SK-N-SH (cell line): ENCODE results near the gene SLC35B4. TPM values are rescaled to one million over a fixed set of nuclear protein-coding genes. Genes with fewer than 3 reads are reported as not detected.

Experiments
- CTCF ChIA-PET: fragments of 300-600, 350-600 bp; formaldehyde crosslinking; extraction: SDS; loops from one replicate; lab custom pipeline; 2021; lab: Yijun Ruan, JAX
- POLR2A ChIA-PET: fragments of 350-600 bp; sonication (Branson Sonifier 250); formaldehyde crosslinking; extraction: SDS; loops from one replicate; lab custom pipeline; 2020; ENCODE audit warnings: antibody characterized with exemption, inconsistent platforms; lab: Yijun Ruan, JAX
- DNase-seq: peaks from one replicate; pipeline ENCODE4 v3.0.0; 2012
- H2AFZ ChIP-seq: fragments of 200-600 bp; sonication (generic); 2 replicates; pipeline ENCODE4 v1.8.1; 2016; ENCODE audit warnings: antibody characterized with exemption, mild to moderate bottlenecking, low read depth
- H3F3A ChIP-seq: fragments of 200-600 bp; sonication (generic); replicated peaks from 2 replicates; pipeline ENCODE3; 2016; ENCODE audit warnings: antibody characterized with exemption, mild to moderate bottlenecking; ENCODE audit not compliant: insufficient read depth
- H3K27ac ChIP-seq, 2 experiments: fragments of 200-500 bp in 1 of 2; fragments of 200-600 bp in 1 of 2; sonication (Bioruptor generic) in 1 of 2; sonication (generic), shearing (Covaris generic) in 1 of 2; 2 replicates each; pipeline versions ENCODE4 v1.5.1 to v1.6.1; 2014 to 2016; ENCODE audit warnings: low read depth in 2 of 2, inconsistent platforms in 1 of 2, low read length in 1 of 2, mild to moderate bottlenecking in 1 of 2, mixed read lengths in 1 of 2
- H3K27me3 ChIP-seq: fragments of 200-600 bp; sonication (generic), shearing (Covaris generic); 2 replicates; pipeline ENCODE4 v1.6.1; 2016; ENCODE audit warnings: mixed run types; ENCODE audit not compliant: insufficient read depth
- H3K36me3 ChIP-seq, 2 experiments: fragments of 200-500 bp in 1 of 2; fragments of 200-600 bp in 1 of 2; sonication (Bioruptor generic) in 1 of 2; sonication (generic) in 1 of 2; replicated peaks in 1 of 2; 2 replicates each; pipeline versions ENCODE3 to v1.5.1; 2014 to 2016; ENCODE audit warnings: low read length in 1 of 2, mild to moderate bottlenecking in 1 of 2; ENCODE audit not compliant: insufficient read depth in 2 of 2, control insufficient read depth in 1 of 2
- H3K4me1 ChIP-seq, 2 experiments: fragments of 200-500 bp in 1 of 2; fragments of 200-600 bp in 1 of 2; sonication (Bioruptor generic) in 1 of 2; sonication (generic), shearing (Covaris generic) in 1 of 2; 2 replicates each; pipeline versions ENCODE4 v1.5.1 to v1.6.1; 2014 to 2016; ENCODE audit warnings: low read depth in 1 of 2, low read length in 1 of 2, mixed run types in 1 of 2; ENCODE audit not compliant: insufficient read depth in 2 of 2, control insufficient read depth in 1 of 2
- H3K4me2 ChIP-seq: fragments of 200-600 bp; sonication (generic), shearing (Covaris generic); 2 replicates; pipeline ENCODE4 v1.6.1; 2017; ENCODE audit warnings: mixed run types
- H3K4me3 ChIP-seq, 2 experiments: fragments of 200-500 bp in 1 of 2; fragments of 200-600 bp in 1 of 2; sonication (Bioruptor generic) in 1 of 2; sonication (generic), shearing (Covaris generic) in 1 of 2; 2 replicates each; pipeline versions ENCODE4 v1.5.1 to v1.8.1; 2014 to 2016; ENCODE audit warnings: low read depth in 2 of 2, inconsistent platforms in 1 of 2, low read length in 1 of 2, mild to moderate bottlenecking in 1 of 2, mixed read lengths in 1 of 2, moderate library complexity in 1 of 2
- H3K79me2 ChIP-seq: fragments of 200-600 bp; sonication (generic); 2 replicates; pipeline ENCODE4 v1.8.1; 2017; ENCODE audit warnings: mild to moderate bottlenecking; ENCODE audit not compliant: insufficient read depth
- H3K9ac ChIP-seq: fragments of 200-600 bp; sonication (generic); 2 replicates; pipeline ENCODE4 v1.6.1; 2017; ENCODE audit warnings: mixed run types
- H3K9me2 ChIP-seq: fragments of 200-600 bp; sonication (generic); 2 replicates; pipeline ENCODE4 v1.6.1; 2017; ENCODE audit warnings: mixed run types
- H3K9me3 ChIP-seq: fragments of 200-600 bp; sonication (generic); 2 replicates; pipeline ENCODE4 v1.6.1; 2017; ENCODE audit warnings: mixed run types, mild to moderate bottlenecking, moderate library complexity
- H4K20me1 ChIP-seq: fragments of 200-600 bp; sonication (generic); 2 replicates; pipeline ENCODE4 v1.6.1; 2017; ENCODE audit warnings: mild to moderate bottlenecking, mixed run types; ENCODE audit not compliant: insufficient read depth
- CHD2 ChIP-seq: fragments of 150-350 bp; IDR thresholded peaks from 2 replicates; pipeline ENCODE4 v1.6.1; 2018; ENCODE audit warnings: low read length; ENCODE audit not compliant: partially characterized antibody
- FOXM1 ChIP-seq: IDR thresholded peaks from 2 replicates; pipeline ENCODE4 v1.4.0; 2012; ENCODE audit warnings: low read depth, mild to moderate bottlenecking
- GABPA ChIP-seq: IDR thresholded peaks from 2 replicates; pipeline ENCODE4 v1.4.0; 2012; ENCODE audit warnings: low read depth, mild to moderate bottlenecking
- MEF2A ChIP-seq: IDR thresholded peaks from 2 replicates; pipeline ENCODE4 v1.4.0; 2012; ENCODE audit warnings: low read depth, borderline replicate concordance
- NFIC ChIP-seq: IDR thresholded peaks from 2 replicates; pipeline ENCODE4 v1.4.0; 2012; ENCODE audit warnings: borderline replicate concordance
- NRF1 ChIP-seq: IDR thresholded peaks from 2 replicates; pipeline ENCODE4 v1.6.1; 2012; ENCODE audit warnings: low read depth, mild to moderate bottlenecking, low read length
- RXRA ChIP-seq: IDR thresholded peaks from 2 replicates; pipeline ENCODE4 v1.4.0; 2012; ENCODE audit warnings: low read depth, mild to moderate bottlenecking, borderline replicate concordance
- SMC3 ChIP-seq: IDR thresholded peaks from 2 replicates; pipeline ENCODE4 v1.6.1; 2012; ENCODE audit warnings: low read depth, low read length, improper control_type of control experiment
- TAF1 ChIP-seq: IDR thresholded peaks from 2 replicates; pipeline ENCODE4 v1.6.1; 2012; ENCODE audit warnings: low read depth, mild to moderate bottlenecking, low read length, moderate library complexity, borderline replicate concordance
- TCF12 ChIP-seq: IDR thresholded peaks from 2 replicates; pipeline ENCODE4 v1.4.0; 2012
- YY1 ChIP-seq: IDR thresholded peaks from 2 replicates; pipeline ENCODE4 v1.4.0; 2012; ENCODE audit warnings: low read depth, mild to moderate bottlenecking
- WGBS: methylation state at CpG from one replicate; pipeline ENCODE4 v1.1.6; 2017; ENCODE audit warnings: low lambda C conversion rate; 5-methylcytosine and 5-hydroxymethylcytosine counted together
- polyA plus RNA-seq, 3 experiments: library from polyadenylated mRNA; depleted of rRNA; stranded (reverse); fragments of >200 nt; gene quantifications; 2 replicates each; pipeline ENCODE4 v1.2.3, GENCODE V29; 2012
- TF ChIP-seq, protein P1 (sequence below): IDR thresholded peaks from 2 replicates; pipeline ENCODE4 v1.4.0; 2012; ENCODE audit warnings: low read depth, borderline replicate concordance
- TF ChIP-seq, protein P2 (sequence below): IDR thresholded peaks from 2 replicates; pipeline ENCODE4 v1.4.0; 2012; ENCODE audit warnings: low read depth, borderline replicate concordance
- TF ChIP-seq, protein P3 (sequence below): fragments of 150-350 bp; IDR thresholded peaks from 2 replicates; pipeline ENCODE4 v1.6.1; 2016; ENCODE audit warnings: mild to moderate bottlenecking, low read depth, low read length
- TF ChIP-seq, protein P4 (sequence below): IDR thresholded peaks from 2 replicates; pipeline ENCODE4 v1.4.0; 2012; ENCODE audit warnings: low read depth

The SLC35B4 gene
- polyA plus RNA-seq, 1 of the 3 experiments (the other 2 are of a cell fraction), result 19.3 TPM

DNA sequence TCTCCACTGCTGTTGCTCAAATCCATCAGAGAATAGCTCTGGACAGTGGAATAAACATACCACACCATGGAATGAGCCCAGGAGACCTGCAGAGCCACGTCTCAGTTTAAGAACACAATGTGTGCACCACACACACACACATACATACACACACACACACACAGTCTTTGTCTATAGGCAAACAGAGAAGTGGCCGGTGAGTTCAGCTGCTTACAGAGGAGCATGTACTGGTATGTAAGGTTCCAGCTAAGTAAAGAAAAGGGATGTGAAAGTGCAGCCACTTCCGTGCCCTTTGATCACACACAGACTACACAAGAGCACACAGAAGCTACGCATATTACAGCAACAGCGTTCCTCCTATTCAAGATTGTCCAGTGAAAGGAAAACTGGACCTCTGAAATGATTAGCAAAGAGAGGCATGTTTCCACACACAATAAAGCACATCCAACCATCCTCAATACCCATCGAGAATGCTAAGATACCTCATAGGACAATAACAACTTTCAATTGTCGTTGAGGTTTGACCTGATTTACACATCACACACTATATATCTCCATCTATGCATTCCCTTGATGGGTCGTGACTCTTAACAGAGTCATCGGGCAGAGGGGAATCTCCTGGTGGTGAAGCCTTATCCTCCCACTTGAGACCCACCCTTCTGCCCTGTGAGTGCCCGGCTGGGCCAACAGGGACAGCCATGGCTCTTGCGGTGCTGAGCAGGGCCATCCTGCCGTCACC lies 23.6 kb downstream of the SLC35B4 start:
- TF ChIP-seq NFIC, result no peak
- H3K36me3 ChIP-seq, result peaks cover 39 to 63% of the 10 kb centered on the region in 2 experiments
- H3K9me3 ChIP-seq, result no peaks in the 10 kb centered on the region
- whole genome bisulfite sequencing, result 96% methylated on average over 12 of the region's 12 CpGs
- H3K9me2 ChIP-seq, result no peaks in the 10 kb centered on the region
- CTCF ChIA-PET, result no interaction called here
- no peak overlapping the region for H3K4me2 ChIP-seq
- H3K4me1 ChIP-seq, result peaks cover 0 to 2% of the 10 kb centered on the region in 2 experiments; a peak in 2 of 4 replicates
- no peaks in the 10 kb centered on the region for H3K27me3 ChIP-seq
- no peak for DNase-seq
- H3F3A ChIP-seq, result no peaks in the 10 kb centered on the region
- H3K79me2 ChIP-seq, result no peaks in the 10 kb centered on the region
- H3K4me3 ChIP-seq, result no peak overlapping the region
- H3K9ac ChIP-seq, result no peak overlapping the region
- no peak overlapping the region for H3K27ac ChIP-seq
- H4K20me1 ChIP-seq, result no peaks in the 10 kb centered on the region
- H2AFZ ChIP-seq, result no peak overlapping the region
- POLR2A ChIA-PET, result interaction anchor here (0.5 to 0.7 kb wide), 3 partner anchors 24 to 457 kb away, joined by 3 read pairs; no protein-coding TSS in a partner anchor

DNA sequence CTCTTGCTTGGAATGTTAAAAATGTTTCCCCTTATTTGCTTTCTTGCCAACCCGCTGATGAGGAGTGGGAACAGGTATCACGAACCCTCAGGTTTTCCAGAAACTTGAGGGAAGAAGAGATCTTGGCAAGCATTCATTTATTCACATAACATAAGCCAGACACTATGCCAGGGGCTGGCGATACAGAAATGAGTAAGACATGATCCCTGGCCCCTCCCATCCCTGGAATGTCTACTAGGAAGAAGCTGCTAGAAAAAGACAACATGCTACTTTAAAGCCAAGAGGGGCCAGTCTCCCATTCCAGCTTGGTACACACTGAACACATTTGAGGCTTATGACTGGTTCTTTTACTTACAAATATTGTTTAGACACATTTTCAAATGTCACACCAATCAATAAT lies 26.4 kb downstream of the SLC35B4 start:
- POLR2A ChIA-PET, result no interaction called here
- no peaks in the 10 kb centered on the region for H3F3A ChIP-seq
- peaks cover 0 to 5% of the 10 kb centered on the region in 2 experiments; a peak in 2 of 4 replicates for H3K4me1 ChIP-seq
- H3K4me2 ChIP-seq, result no peak overlapping the region
- H3K79me2 ChIP-seq, result no peaks in the 10 kb centered on the region
- TF ChIP-seq TCF12 (peak; percentile 23; the same call in 1 of the 2 replicates), NFIC (no peak)
- no peaks in the 10 kb centered on the region for H4K20me1 ChIP-seq
- no peaks in the 10 kb centered on the region for H3K9me2 ChIP-seq
- 78% methylated on average over 3 of the region's 3 CpGs for WGBS
- CTCF ChIA-PET, result interaction anchor here (0.9 to 1.5 kb wide), 3 partner anchors 26 to 149 kb away, joined by 3 to 4 read pairs (median 3); partner anchors contain the start of gene SLC35B4
- H3K27me3 ChIP-seq, result no peaks in the 10 kb centered on the region
- H3K9me3 ChIP-seq, result no peaks in the 10 kb centered on the region
- H3K9ac ChIP-seq, result no peak overlapping the region
- H3K36me3 ChIP-seq, result peaks cover 16 to 41% of the 10 kb centered on the region in 2 experiments
- DNase-seq, result no peak
- no peak overlapping the region for H3K27ac ChIP-seq
- H3K4me3 ChIP-seq, result no peak overlapping the region
- no peak overlapping the region for H2AFZ ChIP-seq

DNA sequence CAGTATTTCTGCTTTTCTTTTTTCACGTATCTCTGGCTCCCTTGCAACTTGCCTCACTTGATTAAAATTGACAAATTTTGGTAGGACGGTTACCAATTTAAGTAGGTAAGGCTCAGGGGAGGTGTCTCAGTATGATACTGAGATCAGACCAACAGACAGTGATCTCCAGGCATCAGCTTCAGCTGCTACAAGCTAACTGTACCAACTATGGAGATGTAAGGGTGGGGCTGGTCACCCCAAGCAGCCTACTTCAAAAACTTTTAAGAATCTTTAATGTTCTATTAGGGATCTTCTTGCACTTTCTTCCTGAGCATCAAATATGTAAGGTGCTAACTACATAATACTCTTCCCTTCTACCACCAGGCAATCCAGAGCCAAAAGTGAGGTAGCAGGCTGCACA lies 26.9 kb downstream of the SLC35B4 start:
- DNase-seq, result no peak
- POLR2A ChIA-PET, result interaction anchor here (0.9 kb wide), 1 partner anchor 9 kb away, joined by 5 read pairs; no protein-coding TSS in a partner anchor
- CTCF ChIA-PET, result no interaction called here
- TF ChIP-seq, protein P1, sequence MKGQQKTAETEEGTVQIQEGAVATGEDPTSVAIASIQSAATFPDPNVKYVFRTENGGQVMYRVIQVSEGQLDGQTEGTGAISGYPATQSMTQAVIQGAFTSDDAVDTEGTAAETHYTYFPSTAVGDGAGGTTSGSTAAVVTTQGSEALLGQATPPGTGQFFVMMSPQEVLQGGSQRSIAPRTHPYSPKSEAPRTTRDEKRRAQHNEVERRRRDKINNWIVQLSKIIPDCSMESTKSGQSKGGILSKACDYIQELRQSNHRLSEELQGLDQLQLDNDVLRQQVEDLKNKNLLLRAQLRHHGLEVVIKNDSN, result no peak
- TF ChIP-seq, protein P2, sequence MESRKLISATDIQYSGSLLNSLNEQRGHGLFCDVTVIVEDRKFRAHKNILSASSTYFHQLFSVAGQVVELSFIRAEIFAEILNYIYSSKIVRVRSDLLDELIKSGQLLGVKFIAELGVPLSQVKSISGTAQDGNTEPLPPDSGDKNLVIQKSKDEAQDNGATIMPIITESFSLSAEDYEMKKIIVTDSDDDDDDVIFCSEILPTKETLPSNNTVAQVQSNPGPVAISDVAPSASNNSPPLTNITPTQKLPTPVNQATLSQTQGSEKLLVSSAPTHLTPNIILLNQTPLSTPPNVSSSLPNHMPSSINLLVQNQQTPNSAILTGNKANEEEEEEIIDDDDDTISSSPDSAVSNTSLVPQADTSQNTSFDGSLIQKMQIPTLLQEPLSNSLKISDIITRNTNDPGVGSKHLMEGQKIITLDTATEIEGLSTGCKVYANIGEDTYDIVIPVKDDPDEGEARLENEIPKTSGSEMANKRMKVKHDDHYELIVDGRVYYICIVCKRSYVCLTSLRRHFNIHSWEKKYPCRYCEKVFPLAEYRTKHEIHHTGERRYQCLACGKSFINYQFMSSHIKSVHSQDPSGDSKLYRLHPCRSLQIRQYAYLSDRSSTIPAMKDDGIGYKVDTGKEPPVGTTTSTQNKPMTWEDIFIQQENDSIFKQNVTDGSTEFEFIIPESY, result no peak
- TF ChIP-seq TAF1 (no peak), NRF1 (no peak), CHD2 (no peak), GABPA (no peak), MEF2A (no peak), SMC3 (no peak), FOXM1 (no peak), RXRA (no peak), TCF12 (no peak), NFIC (no peak), YY1 (no peak)
- TF ChIP-seq, protein P3, sequence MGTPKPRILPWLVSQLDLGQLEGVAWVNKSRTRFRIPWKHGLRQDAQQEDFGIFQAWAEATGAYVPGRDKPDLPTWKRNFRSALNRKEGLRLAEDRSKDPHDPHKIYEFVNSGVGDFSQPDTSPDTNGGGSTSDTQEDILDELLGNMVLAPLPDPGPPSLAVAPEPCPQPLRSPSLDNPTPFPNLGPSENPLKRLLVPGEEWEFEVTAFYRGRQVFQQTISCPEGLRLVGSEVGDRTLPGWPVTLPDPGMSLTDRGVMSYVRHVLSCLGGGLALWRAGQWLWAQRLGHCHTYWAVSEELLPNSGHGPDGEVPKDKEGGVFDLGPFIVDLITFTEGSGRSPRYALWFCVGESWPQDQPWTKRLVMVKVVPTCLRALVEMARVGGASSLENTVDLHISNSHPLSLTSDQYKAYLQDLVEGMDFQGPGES, result no peak
- TF ChIP-seq, protein P4, sequence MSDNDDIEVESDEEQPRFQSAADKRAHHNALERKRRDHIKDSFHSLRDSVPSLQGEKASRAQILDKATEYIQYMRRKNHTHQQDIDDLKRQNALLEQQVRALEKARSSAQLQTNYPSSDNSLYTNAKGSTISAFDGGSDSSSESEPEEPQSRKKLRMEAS, result no peak

More for the DNA sequence above, 26.9 kb downstream of the SLC35B4 start:
- no peak overlapping the region for H3K27ac ChIP-seq
- H3K4me3 ChIP-seq, result no peak overlapping the region
- no peaks in the 10 kb centered on the region for H4K20me1 ChIP-seq
- 97% methylated on average over 2 of the region's 2 CpGs for WGBS
- peaks cover 11 to 37% of the 10 kb centered on the region in 2 experiments for H3K36me3 ChIP-seq
- no peaks in the 10 kb centered on the region for H3K27me3 ChIP-seq
- no peak overlapping the region for H2AFZ ChIP-seq
- H3K4me1 ChIP-seq, result peaks cover 0 to 5% of the 10 kb centered on the region in 2 experiments; a peak in 2 of 4 replicates
- no peaks in the 10 kb centered on the region for H3K9me3 ChIP-seq
- no peaks in the 10 kb centered on the region for H3F3A ChIP-seq
- H3K9ac ChIP-seq, result no peak overlapping the region
- H3K79me2 ChIP-seq, result no peaks in the 10 kb centered on the region
- no peak overlapping the region for H3K4me2 ChIP-seq
- H3K9me2 ChIP-seq, result no peaks in the 10 kb centered on the region
